Fibroblast of pulmonary artery (primary cell): ENCODE data around the gene PTPRO.

ENCODE experiments used
- DNase-seq: peaks from one replicate; pipeline ENCODE4 v3.0.0-alpha.2; 2010; ENCODE audit warnings: low read depth
- H3K4me3 ChIP-seq: replicated peaks from 2 replicates; pipeline ENCODE4 v1.5.1; 2011; ENCODE audit warnings: low read depth, mild to moderate bottlenecking, control low read depth, low read length, moderate library complexity
- TF ChIP-seq, protein P1 (sequence below): IDR thresholded peaks from 2 replicates; pipeline ENCODE4 v1.5.1; 2011; ENCODE audit warnings: mild to moderate bottlenecking, control low read depth, low read length, inconsistent platforms; ENCODE audit errors: missing control alignments

PTPRO gene

DNA sequence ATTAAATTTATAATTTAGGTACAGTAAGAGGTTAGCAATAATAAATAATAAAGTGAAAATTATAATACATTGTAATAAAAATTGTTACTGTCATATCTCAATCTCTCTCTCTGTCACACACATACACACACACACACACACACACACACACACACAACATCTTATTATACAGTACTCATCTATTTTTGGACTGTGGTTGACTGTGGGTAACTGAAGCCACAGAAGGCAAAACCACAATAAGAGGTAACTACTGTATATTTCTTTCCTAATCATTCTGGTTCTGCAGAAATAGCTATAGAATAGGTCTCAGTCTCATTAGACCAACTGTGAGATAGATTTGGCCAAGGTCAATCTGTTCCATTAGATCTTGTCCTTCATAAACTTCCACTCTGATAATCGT, 33.1 kb upstream of the PTPRO start:
- DNase-seq, result no peak
- H3K4me3 ChIP-seq, result no peak overlapping the region
- TF ChIP-seq, protein P1, sequence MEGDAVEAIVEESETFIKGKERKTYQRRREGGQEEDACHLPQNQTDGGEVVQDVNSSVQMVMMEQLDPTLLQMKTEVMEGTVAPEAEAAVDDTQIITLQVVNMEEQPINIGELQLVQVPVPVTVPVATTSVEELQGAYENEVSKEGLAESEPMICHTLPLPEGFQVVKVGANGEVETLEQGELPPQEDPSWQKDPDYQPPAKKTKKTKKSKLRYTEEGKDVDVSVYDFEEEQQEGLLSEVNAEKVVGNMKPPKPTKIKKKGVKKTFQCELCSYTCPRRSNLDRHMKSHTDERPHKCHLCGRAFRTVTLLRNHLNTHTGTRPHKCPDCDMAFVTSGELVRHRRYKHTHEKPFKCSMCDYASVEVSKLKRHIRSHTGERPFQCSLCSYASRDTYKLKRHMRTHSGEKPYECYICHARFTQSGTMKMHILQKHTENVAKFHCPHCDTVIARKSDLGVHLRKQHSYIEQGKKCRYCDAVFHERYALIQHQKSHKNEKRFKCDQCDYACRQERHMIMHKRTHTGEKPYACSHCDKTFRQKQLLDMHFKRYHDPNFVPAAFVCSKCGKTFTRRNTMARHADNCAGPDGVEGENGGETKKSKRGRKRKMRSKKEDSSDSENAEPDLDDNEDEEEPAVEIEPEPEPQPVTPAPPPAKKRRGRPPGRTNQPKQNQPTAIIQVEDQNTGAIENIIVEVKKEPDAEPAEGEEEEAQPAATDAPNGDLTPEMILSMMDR, result no peak

DNA sequence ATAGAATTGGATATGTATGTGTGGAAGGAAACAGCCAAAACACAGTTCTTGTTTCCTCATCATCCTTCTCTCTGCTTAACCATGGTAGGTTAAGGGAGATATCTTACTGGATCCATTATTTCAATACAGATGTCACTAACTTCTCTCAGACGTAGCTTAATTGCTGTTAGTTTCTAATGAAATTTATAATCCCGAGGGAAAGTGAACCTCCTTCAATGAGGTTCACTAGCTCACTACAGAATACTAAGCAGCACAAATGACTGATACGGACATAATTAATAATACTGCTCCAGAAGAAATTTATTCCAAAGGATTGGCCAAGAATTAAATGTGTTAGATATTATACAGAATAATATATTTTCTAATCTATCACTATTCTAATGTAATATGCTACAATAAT, 28.6 kb upstream of the PTPRO start:
- DNase-seq, result no peak
- H3K4me3 ChIP-seq, result no peak overlapping the region
- TF ChIP-seq, protein P1, result no peak

DNA sequence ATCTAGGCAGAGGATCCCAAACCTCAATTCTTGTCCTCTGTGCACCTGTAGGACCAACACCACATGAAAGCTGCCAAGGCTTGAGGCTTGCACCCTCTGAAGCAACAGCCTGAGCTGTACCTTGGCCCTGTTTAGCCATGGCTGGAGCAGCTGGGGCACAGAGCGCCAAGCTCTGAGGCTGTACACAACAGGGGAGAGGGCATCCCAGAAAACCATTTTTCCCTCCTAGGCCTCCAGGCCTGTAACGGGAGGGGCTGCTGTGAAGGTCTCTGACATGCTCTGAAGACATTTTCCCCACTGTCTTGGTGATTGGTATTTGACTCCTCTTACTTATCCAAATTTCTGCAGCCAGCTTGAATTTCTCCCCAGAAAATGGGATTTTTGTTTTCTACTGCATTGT, 22.4 kb upstream of the PTPRO start:
- no peak overlapping the region for H3K4me3 ChIP-seq
- TF ChIP-seq, protein P1, result no peak
- no peak for DNase-seq

DNA sequence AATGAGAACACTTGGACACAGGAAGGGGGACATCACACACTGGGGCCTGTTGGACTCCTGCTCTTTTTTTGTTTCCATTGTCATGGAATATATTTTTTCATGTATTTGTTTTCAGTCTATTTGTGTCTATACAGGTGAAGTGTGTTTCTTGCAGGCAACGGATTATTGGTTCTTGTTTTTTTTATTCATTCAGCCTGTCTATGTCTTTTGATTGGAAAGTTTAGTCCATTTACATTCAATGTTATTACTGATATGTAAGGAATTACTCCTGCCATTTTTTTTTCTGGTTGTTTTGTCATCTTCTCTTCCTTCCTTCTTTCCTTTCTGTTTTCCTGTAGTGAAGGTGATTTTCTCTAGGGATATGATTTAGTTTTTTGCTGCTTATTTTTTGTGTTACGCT, 18.0 kb upstream of the PTPRO start:
- H3K4me3 ChIP-seq, result no peak overlapping the region
- TF ChIP-seq, protein P1, result no peak
- DNase-seq, result no peak

DNA sequence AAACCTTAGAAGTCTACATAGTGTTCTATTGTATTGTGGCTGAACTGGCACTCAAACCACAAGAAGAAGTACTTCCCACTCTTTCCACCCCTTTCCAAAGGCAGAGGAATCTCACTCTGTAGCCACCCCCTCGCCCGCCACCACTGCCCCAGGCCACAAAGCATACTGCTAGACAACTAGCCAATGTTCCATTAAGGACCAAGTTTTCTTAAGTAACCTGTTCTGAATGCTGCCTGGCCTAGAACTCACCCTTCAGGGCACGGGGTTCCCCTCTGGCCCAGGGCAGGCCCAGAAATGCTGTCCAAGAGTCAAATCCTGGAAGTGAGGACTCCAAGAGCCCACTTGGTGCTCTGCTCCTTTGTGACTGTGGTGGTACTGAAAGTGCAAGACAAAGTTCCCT, 15.7 kb upstream of the PTPRO start:
- no peak for DNase-seq
- TF ChIP-seq, protein P1, result no peak
- no peak overlapping the region for H3K4me3 ChIP-seq

DNA sequence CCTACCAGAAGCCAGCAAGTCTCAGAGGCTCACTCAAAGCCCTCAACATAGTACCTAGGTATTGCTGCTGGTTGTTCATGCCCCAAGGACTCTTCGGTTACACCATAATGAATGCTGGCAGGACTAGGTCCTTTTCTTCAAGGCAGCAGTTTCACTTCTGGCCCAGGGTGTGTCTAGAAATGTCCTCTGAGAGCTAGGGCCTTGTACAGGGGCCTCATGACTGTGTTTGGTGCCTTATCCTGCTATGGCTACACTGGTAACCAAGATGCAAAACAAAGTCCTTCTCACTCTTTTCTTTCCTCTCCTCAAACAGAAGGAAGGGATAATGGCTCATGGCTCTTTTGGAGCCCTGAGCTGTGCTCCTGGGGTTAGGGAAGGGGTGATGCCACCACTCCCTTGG, 15.2 kb upstream of the PTPRO start:
- TF ChIP-seq, protein P1, result no peak
- no peak for DNase-seq
- H3K4me3 ChIP-seq, result no peak overlapping the region

DNA sequence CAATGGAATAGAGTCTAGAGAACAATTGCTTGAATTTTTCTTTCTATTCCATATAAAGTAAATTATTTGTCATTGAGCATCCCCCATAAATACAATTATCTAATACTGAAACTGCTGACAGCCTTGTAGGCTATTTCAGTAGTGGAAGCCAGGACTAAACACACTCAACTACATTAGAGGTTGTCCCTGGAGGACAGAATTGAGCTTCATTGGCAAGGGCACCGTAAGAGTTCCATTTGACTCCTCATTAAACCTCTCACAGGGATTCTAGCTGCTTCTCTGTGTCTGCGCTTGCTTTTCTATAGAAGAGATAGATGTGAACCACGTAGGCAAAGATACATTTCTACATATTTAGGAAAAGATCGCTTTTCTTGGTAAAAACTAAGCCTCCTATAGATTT, 3.5 kb upstream of the PTPRO start:
- TF ChIP-seq, protein P1, result no peak
- DNase-seq, result no peak
- no peak overlapping the region for H3K4me3 ChIP-seq
